ENCODE measurements around the gene FKBP9.
"Not testable (repeated sequence)": the region's sequence is repeated elsewhere in the genome, so short reads cannot be mapped to it uniquely, and the experiment has no call there.

The FKBP9 gene

GRCh38 chr7:32967268-32967582 is 10.0 kb downstream of the FKBP9 start:
- CTCF ChIA-PET, H3K36me3 Mint-ChIP-seq, H3K4me1 Mint-ChIP-seq, DNase-seq, H3K9me3 Mint-ChIP-seq, H3K27ac Mint-ChIP-seq, H3K4me3 Mint-ChIP-seq: not testable (repeated sequence)
- peaks cover 28% of the 10 kb centered on the region for H3K27me3 Mint-ChIP-seq

- not testable (repeated sequence) for H3K36me3 Mint-ChIP-seq, H3K9me3 Mint-ChIP-seq
Observed at GRCh38 chr7:32971967-32972366, 14.7 kb downstream of the FKBP9 start.

GRCh38 chr7:32977159-32977558 is 19.9 kb downstream of the FKBP9 start:
- not testable (repeated sequence) for H3K4me3 Mint-ChIP-seq, H3K27ac Mint-ChIP-seq

More at GRCh38 chr7:32971967-32972366, 14.7 kb downstream of the FKBP9 start:
- DNase-seq, H3K4me1 Mint-ChIP-seq, H3K4me3 Mint-ChIP-seq, CTCF ChIA-PET, H3K27ac Mint-ChIP-seq: not testable (repeated sequence)
- peaks cover 11% of the 10 kb centered on the region for H3K27me3 Mint-ChIP-seq

GRCh38 chr7:32979246-32979645 is 22.0 kb downstream of the FKBP9 start:
- H3K4me3 Mint-ChIP-seq, H3K36me3 Mint-ChIP-seq, H3K4me1 Mint-ChIP-seq, CTCF ChIA-PET, DNase-seq, H3K27me3 Mint-ChIP-seq, H3K27ac Mint-ChIP-seq, H3K9me3 Mint-ChIP-seq: not testable (repeated sequence)

More at GRCh38 chr7:32977159-32977558, 19.9 kb downstream of the FKBP9 start:
- H3K27me3 Mint-ChIP-seq, DNase-seq, CTCF ChIA-PET, H3K36me3 Mint-ChIP-seq, H3K4me1 Mint-ChIP-seq, H3K9me3 Mint-ChIP-seq: not testable (repeated sequence)

- DNase-seq, H3K27ac Mint-ChIP-seq, H3K27me3 Mint-ChIP-seq, H3K4me1 Mint-ChIP-seq, H3K4me3 Mint-ChIP-seq, H3K36me3 Mint-ChIP-seq, H3K9me3 Mint-ChIP-seq, CTCF ChIA-PET: not testable (repeated sequence)
Observed at GRCh38 chr7:32979902-32980301, 22.7 kb downstream of the FKBP9 start.

- Mint-ChIP-seq H3K4me1 (peaks cover 36% of the 10 kb centered on the region), H3K27me3 (peaks cover 11% of the 10 kb centered on the region)
- DNase-seq, result peak; percentile 39
- H3K4me3 Mint-ChIP-seq, H3K27ac Mint-ChIP-seq, CTCF ChIA-PET, H3K9me3 Mint-ChIP-seq, H3K36me3 Mint-ChIP-seq: not testable (repeated sequence)
Observed at GRCh38 chr7:32988148-32988547, 30.9 kb downstream of the FKBP9 start.

GRCh38 chr7:32991068-32991585 is 33.9 kb downstream of the FKBP9 start:
- peaks cover 38% of the 10 kb centered on the region for H3K4me1 Mint-ChIP-seq
- DNase-seq, H3K4me3 Mint-ChIP-seq, H3K9me3 Mint-ChIP-seq, H3K27ac Mint-ChIP-seq, H3K36me3 Mint-ChIP-seq, CTCF ChIA-PET: not testable (repeated sequence)
- peaks cover 13% of the 10 kb centered on the region for H3K27me3 Mint-ChIP-seq

GRCh38 chr7:32991975-32992700 is 34.9 kb downstream of the FKBP9 start:
- Mint-ChIP-seq H3K4me1 (peaks cover 38% of the 10 kb centered on the region), H3K27me3 (peaks cover 16% of the 10 kb centered on the region)
- H3K9me3 Mint-ChIP-seq, H3K4me3 Mint-ChIP-seq, H3K36me3 Mint-ChIP-seq, H3K27ac Mint-ChIP-seq, CTCF ChIA-PET, DNase-seq: not testable (repeated sequence)

- Mint-ChIP-seq H3K27me3 (peaks cover 16% of the 10 kb centered on the region), H3K4me1 (peaks cover 38% of the 10 kb centered on the region)
- H3K27ac Mint-ChIP-seq, H3K4me3 Mint-ChIP-seq, CTCF ChIA-PET, DNase-seq, H3K36me3 Mint-ChIP-seq, H3K9me3 Mint-ChIP-seq: not testable (repeated sequence)
Observed at GRCh38 chr7:32992750-32993149, 35.5 kb downstream of the FKBP9 start.

- Mint-ChIP-seq H3K27me3 (peaks cover 17% of the 10 kb centered on the region), H3K4me1 (peaks cover 15% of the 10 kb centered on the region)
- H3K36me3 Mint-ChIP-seq, CTCF ChIA-PET, H3K4me3 Mint-ChIP-seq, H3K9me3 Mint-ChIP-seq, DNase-seq, H3K27ac Mint-ChIP-seq: not testable (repeated sequence)
Observed at GRCh38 chr7:32997956-32998355, 40.7 kb downstream of the FKBP9 start.

GRCh38 chr7:32998361-32999171 is 41.3 kb downstream of the FKBP9 start:
- H3K36me3 Mint-ChIP-seq, H3K9me3 Mint-ChIP-seq, DNase-seq, CTCF ChIA-PET, H3K27ac Mint-ChIP-seq: not testable (repeated sequence)
- H3K4me1 Mint-ChIP-seq, result peaks cover 13% of the 10 kb centered on the region
- H3K4me3 Mint-ChIP-seq, result peak overlapping the region; percentile 4
- peaks cover 17% of the 10 kb centered on the region for H3K27me3 Mint-ChIP-seq

- H3K36me3 Mint-ChIP-seq, DNase-seq, H3K27ac Mint-ChIP-seq, H3K4me3 Mint-ChIP-seq, CTCF ChIA-PET, H3K9me3 Mint-ChIP-seq: not testable (repeated sequence)
- Mint-ChIP-seq H3K4me1 (peaks cover 13% of the 10 kb centered on the region), H3K27me3 (peaks cover 20% of the 10 kb centered on the region)
Observed at GRCh38 chr7:32999380-32999779, 42.1 kb downstream of the FKBP9 start.

GRCh38 chr7:33003111-33003510 is 45.9 kb downstream of the FKBP9 start:
- H3K9me3 Mint-ChIP-seq, DNase-seq, H3K36me3 Mint-ChIP-seq, H3K27ac Mint-ChIP-seq, CTCF ChIA-PET, H3K4me3 Mint-ChIP-seq: not testable (repeated sequence)
- Mint-ChIP-seq H3K27me3 (peaks cover 14% of the 10 kb centered on the region), H3K4me1 (peaks cover 10% of the 10 kb centered on the region)

GRCh38 chr7:33004104-33004616 is 46.9 kb downstream of the FKBP9 start:
- H3K27ac Mint-ChIP-seq, H3K27me3 Mint-ChIP-seq, CTCF ChIA-PET, DNase-seq, H3K9me3 Mint-ChIP-seq, H3K36me3 Mint-ChIP-seq, H3K4me1 Mint-ChIP-seq, H3K4me3 Mint-ChIP-seq: not testable (repeated sequence)

GRCh38 chr7:33005193-33005592 is 48.0 kb downstream of the FKBP9 start:
- DNase-seq, H3K27me3 Mint-ChIP-seq, CTCF ChIA-PET, H3K4me1 Mint-ChIP-seq, H3K9me3 Mint-ChIP-seq, H3K4me3 Mint-ChIP-seq, H3K36me3 Mint-ChIP-seq, H3K27ac Mint-ChIP-seq: not testable (repeated sequence)

Data from activated naive CD4-positive, alpha-beta T cell treated with anti-CD3 and anti-CD28 coated beads, Interleukin-2, amount 10 ng/mL, durations not matched to agents 7 days and 5 days (primary cell).